ENCODE data around the gene C16orf89. TPM values are rescaled to one million over a fixed set of nuclear protein-coding genes. Genes with fewer than 3 reads are reported as not detected.
A peak's percentile ranks its signal among the peaks of the same experiment; 100 is the strongest.

C16orf89 gene
- total RNA-seq, 2 donors from 2014 or later, result 1.6 to 3.6 TPM

GRCh38 chr16:5062051-5062450 is 3.7 kb downstream of the C16orf89 start:
- no peak for DNase-seq
- Histone ChIP-seq H3K36me3 (no peaks in the 10 kb centered on the region), H3K27me3 (no peaks in the 10 kb centered on the region), H3K4me3 (no peak overlapping the region), H3K27ac (no peak overlapping the region), H3K9ac (ENCODE audit: low read depth in 2 of 2, low read length in 2 of 2) (no peak overlapping the region), H3K9me3 (no peaks in the 10 kb centered on the region), H3K4me1 (peaks cover 8% of the 10 kb centered on the region)
- TF ChIP-seq CTCF (IDR thresholded peaks at IDR 0.05), result no peak
- intact Hi-C loops (cut with DNase I), result no loop called here

- peaks cover 1% of the 10 kb centered on the region for H3K4me1 ChIP-seq
- H3K27me3 ChIP-seq, result no peaks in the 10 kb centered on the region
- DNase-seq, result no peak
- intact Hi-C loops (cut with DNase I), result no loop called here
- no peak for TF ChIP-seq CTCF (IDR thresholded peaks at IDR 0.05)
- no peaks in the 10 kb centered on the region for H3K9me3 ChIP-seq
- no peak overlapping the region for H3K27ac ChIP-seq
- no peak overlapping the region for H3K4me3 ChIP-seq
- H3K36me3 ChIP-seq, result no peaks in the 10 kb centered on the region
- H3K9ac ChIP-seq (ENCODE audit: low read depth in 2 of 2, low read length in 2 of 2), result no peak overlapping the region
These were observed 5.6 kb downstream of the C16orf89 start for GRCh38 chr16:5060073-5060641.

- intact Hi-C loops (cut with DNase I), result no loop called here
- no peak overlapping the region for H3K4me3 ChIP-seq
- H3K9me3 ChIP-seq, result no peaks in the 10 kb centered on the region
- H3K27ac ChIP-seq, result no peak overlapping the region
- no peaks in the 10 kb centered on the region for H3K4me1 ChIP-seq
- no peak for TF ChIP-seq CTCF (IDR thresholded peaks at IDR 0.05)
- DNase-seq, result no peak
- no peaks in the 10 kb centered on the region for H3K27me3 ChIP-seq
- no peaks in the 10 kb centered on the region for H3K36me3 ChIP-seq
- no peak overlapping the region for H3K9ac ChIP-seq (ENCODE audit: low read depth in 2 of 2, low read length in 2 of 2)
These were observed 6.2 kb downstream of the C16orf89 start for GRCh38 chr16:5059386-5060072.

- Histone ChIP-seq H3K9ac (ENCODE audit: low read depth in 2 of 2, low read length in 2 of 2) (no peak overlapping the region), H3K27ac (no peak overlapping the region), H3K4me3 (no peak overlapping the region), H3K9me3 (no peaks in the 10 kb centered on the region), H3K4me1 (no peaks in the 10 kb centered on the region), H3K27me3 (no peaks in the 10 kb centered on the region), H3K36me3 (no peaks in the 10 kb centered on the region)
- intact Hi-C loops (cut with DNase I), result no loop called here
- no peak for TF ChIP-seq CTCF (IDR thresholded peaks at IDR 0.05)
- no peak for DNase-seq
These were observed 7.3 kb downstream of the C16orf89 start for GRCh38 chr16:5058476-5058875.

- Histone ChIP-seq H3K27ac (no peak overlapping the region), H3K27me3 (no peaks in the 10 kb centered on the region), H3K36me3 (no peaks in the 10 kb centered on the region), H3K4me3 (no peak overlapping the region), H3K9ac (ENCODE audit: low read depth in 2 of 2, low read length in 2 of 2) (no peak overlapping the region), H3K4me1 (no peaks in the 10 kb centered on the region), H3K9me3 (no peaks in the 10 kb centered on the region)
- intact Hi-C loops (cut with DNase I), result no loop called here
- TF ChIP-seq CTCF (IDR thresholded peaks at IDR 0.05), result peak; percentile 38
- peak; percentile 46 for DNase-seq
These were observed 9.4 kb downstream of the C16orf89 start for GRCh38 chr16:5056352-5056751.
